ENCODE measurements around the gene CDH16.

Gene CDH16

GRCh38 chr16:66862023-66862520 is 56.6 kb downstream of the CDH16 start:
- no peak for DNase-seq (ENCODE audit: low read depth in 1 of 2, low spot score in 1 of 2)
- Histone ChIP-seq H3K4me3 (replicated peaks; ENCODE audit: insufficient read depth, low read length) (no peak overlapping the region), H3K27me3 (ENCODE audit: insufficient read depth, poor library complexity, severe bottlenecking) (no peaks in the 10 kb centered on the region), H3K27ac (replicated peaks) (no peak overlapping the region)
- TF ChIP-seq REST (IDR thresholded peaks at IDR 0.05; ENCODE audit: insufficient replicate concordance, low read depth): no peak
- no peak for TF ChIP-seq GABPA (IDR thresholded peaks at IDR 0.05; ENCODE audit: low read depth)
- no peak for TF ChIP-seq CTCF (IDR thresholded peaks at IDR 0.05; ENCODE audit: insufficient read depth, low read length)
- TF ChIP-seq POLR2AphosphoS5 (IDR thresholded peaks at IDR 0.05; ENCODE audit: low read depth): no peak
- no peak for TF ChIP-seq SPI1 (IDR thresholded peaks at IDR 0.05; ENCODE audit: borderline replicate concordance, low read depth)

- Histone ChIP-seq H3K27me3 (ENCODE audit: insufficient read depth, poor library complexity, severe bottlenecking) (no peaks in the 10 kb centered on the region), H3K27ac (replicated peaks) (no peak overlapping the region), H3K4me3 (replicated peaks; ENCODE audit: insufficient read depth, low read length) (no peak overlapping the region)
- TF ChIP-seq GABPA (IDR thresholded peaks at IDR 0.05; ENCODE audit: low read depth) (no peak), REST (IDR thresholded peaks at IDR 0.05; ENCODE audit: insufficient replicate concordance, low read depth) (no peak), CTCF (IDR thresholded peaks at IDR 0.05; ENCODE audit: insufficient read depth, low read length) (no peak), SPI1 (IDR thresholded peaks at IDR 0.05; ENCODE audit: borderline replicate concordance, low read depth) (peak; percentile 69; the same call in 1 of the 2 replicates), POLR2AphosphoS5 (IDR thresholded peaks at IDR 0.05; ENCODE audit: low read depth) (no peak)
- no peak for DNase-seq (ENCODE audit: low read depth in 1 of 2, low spot score in 1 of 2)
Observed at GRCh38 chr16:66859397-66860068, 59.2 kb downstream of the CDH16 start.

- no peak overlapping the region for H3K27ac ChIP-seq (replicated peaks)
- TF ChIP-seq SPI1 (IDR thresholded peaks at IDR 0.05; ENCODE audit: borderline replicate concordance, low read depth) (no peak), REST (IDR thresholded peaks at IDR 0.05; ENCODE audit: insufficient replicate concordance, low read depth) (no peak)
- no peak for DNase-seq (ENCODE audit: low read depth in 1 of 2, low spot score in 1 of 2)
- no peak overlapping the region for H3K4me3 ChIP-seq (replicated peaks; ENCODE audit: insufficient read depth, low read length)
- H3K27me3 ChIP-seq (ENCODE audit: insufficient read depth, poor library complexity, severe bottlenecking): no peaks in the 10 kb centered on the region
Observed at GRCh38 chr16:66858740-66859396, 59.8 kb downstream of the CDH16 start.

All from HL-60 (cell line).